Measurements from ENCODE around the gene TTC38.

The TTC38 gene

GRCh38 chr22:46267431-46268279 is at the start of gene TTC38:
TSS of gene TTC38 (plus strand) at chr22:46268008. CDS start at chr22:46268040, 32 bp downstream.
- peak within 1 kb of the TSS; percentile 90 for H3K4me3 Mint-ChIP-seq
- H3K9me3 Mint-ChIP-seq (ENCODE audit: low read depth), result no peaks in the 10 kb centered on the region
- no peak within 1 kb of the TSS for H3K27ac Mint-ChIP-seq
- H3K4me1 Mint-ChIP-seq (ENCODE audit: low read depth), result peaks cover 11% of the 10 kb centered on the region
- no peaks in the 10 kb centered on the region for H3K36me3 Mint-ChIP-seq
- peaks cover 9% of the 10 kb centered on the region for H3K27me3 Mint-ChIP-seq

GRCh38 chr22:46219636-46220035 is 48.2 kb upstream of the TTC38 start:
- H3K4me1 Mint-ChIP-seq (ENCODE audit: low read depth), result peaks cover 3% of the 10 kb centered on the region

GRCh38 chr22:46220921-46221320 is 46.9 kb upstream of the TTC38 start:
- no peaks in the 10 kb centered on the region for H3K9me3 Mint-ChIP-seq (ENCODE audit: low read depth)
- H3K4me1 Mint-ChIP-seq (ENCODE audit: low read depth), result peaks cover 3% of the 10 kb centered on the region
- H3K27me3 Mint-ChIP-seq, result no peaks in the 10 kb centered on the region
- H3K27ac Mint-ChIP-seq, result no peak overlapping the region
- no peak overlapping the region for H3K4me3 Mint-ChIP-seq
- peaks cover 17% of the 10 kb centered on the region for H3K36me3 Mint-ChIP-seq

More at GRCh38 chr22:46219636-46220035, 48.2 kb upstream of the TTC38 start:
- Mint-ChIP-seq H3K4me3 (no peak overlapping the region), H3K27me3 (no peaks in the 10 kb centered on the region), H3K36me3 (peaks cover 19% of the 10 kb centered on the region), H3K9me3 (ENCODE audit: low read depth) (no peaks in the 10 kb centered on the region), H3K27ac (no peak overlapping the region)

- Mint-ChIP-seq H3K4me3 (no peak overlapping the region), H3K36me3 (peaks cover 8% of the 10 kb centered on the region), H3K27ac (no peak overlapping the region), H3K9me3 (ENCODE audit: low read depth) (no peaks in the 10 kb centered on the region), H3K27me3 (no peaks in the 10 kb centered on the region), H3K4me1 (ENCODE audit: low read depth) (peaks cover 3% of the 10 kb centered on the region)
Measured at GRCh38 chr22:46224044-46224897, 43.5 kb upstream of the TTC38 start.

GRCh38 chr22:46224898-46225290 is 42.9 kb upstream of the TTC38 start:
- Mint-ChIP-seq H3K36me3 (peaks cover 4% of the 10 kb centered on the region), H3K27ac (no peak overlapping the region), H3K27me3 (no peaks in the 10 kb centered on the region), H3K4me3 (no peak overlapping the region), H3K4me1 (ENCODE audit: low read depth) (no peaks in the 10 kb centered on the region), H3K9me3 (ENCODE audit: low read depth) (no peaks in the 10 kb centered on the region)

GRCh38 chr22:46225631-46226030 is 42.2 kb upstream of the TTC38 start:
- Mint-ChIP-seq H3K27me3 (no peaks in the 10 kb centered on the region), H3K27ac (no peak overlapping the region), H3K36me3 (peaks cover 4% of the 10 kb centered on the region), H3K4me3 (no peak overlapping the region), H3K4me1 (ENCODE audit: low read depth) (no peaks in the 10 kb centered on the region), H3K9me3 (ENCODE audit: low read depth) (no peaks in the 10 kb centered on the region)

- Mint-ChIP-seq H3K36me3 (no peaks in the 10 kb centered on the region), H3K4me1 (ENCODE audit: low read depth) (no peaks in the 10 kb centered on the region), H3K27ac (no peak overlapping the region), H3K27me3 (no peaks in the 10 kb centered on the region), H3K9me3 (ENCODE audit: low read depth) (no peaks in the 10 kb centered on the region), H3K4me3 (no peak overlapping the region)
Measured at GRCh38 chr22:46226577-46226976, 41.2 kb upstream of the TTC38 start.

- H3K36me3 Mint-ChIP-seq, result no peaks in the 10 kb centered on the region
- H3K4me1 Mint-ChIP-seq (ENCODE audit: low read depth), result no peaks in the 10 kb centered on the region
- H3K27ac Mint-ChIP-seq, result no peak overlapping the region
- H3K9me3 Mint-ChIP-seq (ENCODE audit: low read depth), result no peaks in the 10 kb centered on the region
- no peaks in the 10 kb centered on the region for H3K27me3 Mint-ChIP-seq
- H3K4me3 Mint-ChIP-seq, result no peak overlapping the region
Measured at GRCh38 chr22:46229701-46230100, 38.1 kb upstream of the TTC38 start.

- H3K4me1 Mint-ChIP-seq (ENCODE audit: low read depth), result no peaks in the 10 kb centered on the region
- no peaks in the 10 kb centered on the region for H3K27me3 Mint-ChIP-seq
- H3K36me3 Mint-ChIP-seq, result peaks cover 3% of the 10 kb centered on the region
- no peaks in the 10 kb centered on the region for H3K9me3 Mint-ChIP-seq (ENCODE audit: low read depth)
- no peak overlapping the region for H3K27ac Mint-ChIP-seq
- no peak overlapping the region for H3K4me3 Mint-ChIP-seq
Measured at GRCh38 chr22:46230262-46230901, 37.4 kb upstream of the TTC38 start.

- Mint-ChIP-seq H3K4me1 (ENCODE audit: low read depth) (no peaks in the 10 kb centered on the region), H3K36me3 (peaks cover 5% of the 10 kb centered on the region), H3K4me3 (no peak overlapping the region), H3K27ac (no peak overlapping the region), H3K9me3 (ENCODE audit: low read depth) (no peaks in the 10 kb centered on the region), H3K27me3 (no peaks in the 10 kb centered on the region)
Measured at GRCh38 chr22:46233231-46233630, 34.6 kb upstream of the TTC38 start.

GRCh38 chr22:46234969-46235368 is 32.8 kb upstream of the TTC38 start:
- no peaks in the 10 kb centered on the region for H3K27me3 Mint-ChIP-seq
- no peak overlapping the region for H3K27ac Mint-ChIP-seq
- no peaks in the 10 kb centered on the region for H3K9me3 Mint-ChIP-seq (ENCODE audit: low read depth)
- peaks cover 5% of the 10 kb centered on the region for H3K36me3 Mint-ChIP-seq
- peaks cover 8% of the 10 kb centered on the region for H3K4me1 Mint-ChIP-seq (ENCODE audit: low read depth)
- H3K4me3 Mint-ChIP-seq, result no peak overlapping the region

- Mint-ChIP-seq H3K27me3 (no peaks in the 10 kb centered on the region), H3K4me3 (no peak overlapping the region)
Measured at GRCh38 chr22:46237453-46238124, 30.2 kb upstream of the TTC38 start.

GRCh38 chr22:46238541-46238940 is 29.3 kb upstream of the TTC38 start:
- Mint-ChIP-seq H3K27ac (no peak overlapping the region), H3K27me3 (no peaks in the 10 kb centered on the region), H3K9me3 (ENCODE audit: low read depth) (no peaks in the 10 kb centered on the region), H3K4me1 (ENCODE audit: low read depth) (peaks cover 15% of the 10 kb centered on the region), H3K36me3 (peaks cover 5% of the 10 kb centered on the region), H3K4me3 (no peak overlapping the region)

More at GRCh38 chr22:46237453-46238124, 30.2 kb upstream of the TTC38 start:
- peaks cover 5% of the 10 kb centered on the region for H3K36me3 Mint-ChIP-seq
- peaks cover 15% of the 10 kb centered on the region for H3K4me1 Mint-ChIP-seq (ENCODE audit: low read depth)
- no peaks in the 10 kb centered on the region for H3K9me3 Mint-ChIP-seq (ENCODE audit: low read depth)
- H3K27ac Mint-ChIP-seq, result no peak overlapping the region

GRCh38 chr22:46239261-46240048 is 28.4 kb upstream of the TTC38 start:
- H3K27me3 Mint-ChIP-seq, result no peaks in the 10 kb centered on the region
- H3K4me1 Mint-ChIP-seq (ENCODE audit: low read depth), result peaks cover 15% of the 10 kb centered on the region
- peak overlapping the region; percentile 70 for H3K27ac Mint-ChIP-seq
- no peaks in the 10 kb centered on the region for H3K9me3 Mint-ChIP-seq (ENCODE audit: low read depth)
- peak overlapping the region; percentile 27 for H3K4me3 Mint-ChIP-seq
- peaks cover 5% of the 10 kb centered on the region for H3K36me3 Mint-ChIP-seq

All from activated naive CD8-positive, alpha-beta T cell (primary cell).